Globus pallidus (tissue), 1 donor: ENCODE data around the gene ARMC8.
"Not testable (repeated sequence)": the region's sequence is repeated elsewhere in the genome, so short reads cannot be mapped to it uniquely, and the experiment has no call there.

Experiments used
- DNase-seq: peaks from one replicate; pipeline ENCODE4 v3.0.0-alpha.2; 2015; ENCODE audit warnings: low spot score

Gene ARMC8

GRCh38 chr3:138187296-138188012 lies at the start of gene ARMC8:
Gene ARMC8, plus strand, starts transcription at chr3:138187301. Its CDS starts 254 bp downstream, at chr3:138187555.
- peak; percentile 90 for DNase-seq

GRCh38 chr3:138137861-138138260 lies 49.2 kb upstream of the ARMC8 start:
- DNase-seq = no peak

GRCh38 chr3:138139691-138140090 lies 47.4 kb upstream of the ARMC8 start:
- DNase-seq = no peak

- DNase-seq = no peak
Measured at GRCh38 chr3:138140940-138141339, 46.2 kb upstream of the ARMC8 start.

- not testable (repeated sequence) for DNase-seq
Measured at GRCh38 chr3:138142181-138142580, 44.9 kb upstream of the ARMC8 start.

DNA sequence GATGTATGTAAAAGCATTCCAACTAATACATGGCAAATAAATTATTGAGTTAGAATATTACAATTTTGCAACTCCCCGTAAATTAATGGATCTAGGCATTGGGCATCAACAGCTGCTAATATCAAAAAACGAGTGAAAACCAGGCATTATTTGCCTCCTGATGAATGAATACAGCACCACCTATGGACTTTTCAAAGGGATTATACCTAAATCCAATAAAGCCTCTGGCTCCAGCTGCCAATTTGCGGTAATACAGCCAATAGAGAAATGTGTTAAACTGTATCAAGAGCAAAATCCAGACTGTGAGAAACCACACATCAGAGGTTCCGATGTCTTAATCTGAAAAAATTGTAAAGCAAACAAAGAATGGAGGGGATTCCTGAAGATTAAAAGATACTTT lies 38.6 kb upstream of the ARMC8 start:
- DNase-seq = no peak

DNA sequence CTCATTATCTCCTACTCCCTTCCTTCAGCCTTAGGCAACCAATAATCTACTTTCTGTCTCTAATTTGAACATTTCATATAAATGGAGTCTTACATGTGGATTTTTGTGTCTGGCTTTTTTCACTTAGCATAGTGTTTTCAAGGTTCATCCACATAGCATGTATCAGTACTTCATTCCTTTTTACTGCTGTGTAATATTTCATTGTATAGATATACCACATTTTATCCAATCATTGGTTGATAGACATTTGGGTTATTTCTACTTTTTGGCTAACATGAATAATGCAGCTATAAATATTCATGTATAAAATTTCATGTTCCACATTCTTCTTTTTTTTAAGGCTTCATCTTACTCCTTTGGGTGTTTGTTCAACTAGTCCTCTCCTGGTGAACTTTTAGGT lies 32.6 kb upstream of the ARMC8 start:
- DNase-seq = no peak

DNA sequence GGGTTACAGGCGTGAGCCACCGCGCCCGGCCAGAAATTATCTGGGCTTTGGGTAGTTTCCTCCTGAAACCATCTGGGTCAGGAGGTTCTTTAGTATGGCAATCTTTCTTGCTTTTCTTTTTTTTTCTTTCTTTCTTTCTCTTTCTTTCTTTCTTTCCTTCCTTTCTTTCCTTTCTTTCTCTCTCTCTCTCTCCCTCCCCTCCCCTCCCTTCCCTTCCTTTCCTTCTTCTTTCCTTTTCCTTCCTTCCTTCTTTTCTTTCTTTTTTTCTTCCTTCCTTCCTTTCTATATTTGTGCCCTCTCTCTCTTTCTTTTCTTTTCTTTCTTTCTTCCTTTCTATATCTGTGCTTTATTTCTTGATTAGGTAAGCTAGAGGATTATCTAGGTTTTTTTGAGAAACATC lies 29.4 kb upstream of the ARMC8 start:
- no peak for DNase-seq

GRCh38 chr3:138165061-138165460 lies 22.0 kb upstream of the ARMC8 start:
- no peak for DNase-seq

GRCh38 chr3:138172625-138173024 lies 14.5 kb upstream of the ARMC8 start:
- DNase-seq = no peak

- DNase-seq = no peak
Measured at GRCh38 chr3:138173769-138174420, 13.2 kb upstream of the ARMC8 start.

DNA sequence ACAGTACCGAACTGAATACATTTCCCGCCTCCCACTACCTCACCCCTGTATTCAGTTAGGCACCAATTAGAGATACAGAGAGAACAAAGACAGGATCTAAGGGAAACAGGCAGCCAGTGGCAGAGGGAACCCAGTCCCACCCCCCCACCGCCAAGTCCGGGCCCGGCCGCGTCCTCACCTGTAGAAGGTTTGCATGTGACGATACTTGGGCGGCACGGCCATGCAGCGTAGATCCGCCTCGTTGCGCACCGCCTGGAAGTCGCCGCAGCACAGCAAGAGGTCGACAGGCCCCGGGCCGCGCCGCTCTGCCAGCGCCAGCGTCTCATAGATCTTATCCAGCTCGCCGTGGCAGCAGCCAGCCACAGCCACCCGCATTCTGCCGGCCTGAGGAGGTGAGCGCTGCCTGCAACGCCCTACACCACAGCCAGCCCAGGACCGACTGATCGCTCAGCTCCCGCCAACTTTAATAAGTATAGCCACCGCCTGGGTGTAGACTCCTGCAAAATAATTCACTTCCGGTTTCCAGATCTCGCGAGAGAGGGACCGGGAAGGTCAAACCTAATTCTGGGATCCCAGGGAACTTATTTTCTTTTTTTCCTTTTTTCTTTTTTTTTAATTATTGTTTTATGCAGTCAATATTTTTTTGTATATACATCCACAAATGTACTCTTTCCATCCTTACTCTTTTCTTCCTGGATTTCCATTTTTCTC lies 12.5 kb upstream of the ARMC8 start, which contains the start of gene DBR1:
TSS of gene DBR1 (minus strand) at position 501 of the 711 bp plus-strand sequence. CDS start at position 375, 126 bp downstream.
- peak; percentile 60 for DNase-seq

DNA sequence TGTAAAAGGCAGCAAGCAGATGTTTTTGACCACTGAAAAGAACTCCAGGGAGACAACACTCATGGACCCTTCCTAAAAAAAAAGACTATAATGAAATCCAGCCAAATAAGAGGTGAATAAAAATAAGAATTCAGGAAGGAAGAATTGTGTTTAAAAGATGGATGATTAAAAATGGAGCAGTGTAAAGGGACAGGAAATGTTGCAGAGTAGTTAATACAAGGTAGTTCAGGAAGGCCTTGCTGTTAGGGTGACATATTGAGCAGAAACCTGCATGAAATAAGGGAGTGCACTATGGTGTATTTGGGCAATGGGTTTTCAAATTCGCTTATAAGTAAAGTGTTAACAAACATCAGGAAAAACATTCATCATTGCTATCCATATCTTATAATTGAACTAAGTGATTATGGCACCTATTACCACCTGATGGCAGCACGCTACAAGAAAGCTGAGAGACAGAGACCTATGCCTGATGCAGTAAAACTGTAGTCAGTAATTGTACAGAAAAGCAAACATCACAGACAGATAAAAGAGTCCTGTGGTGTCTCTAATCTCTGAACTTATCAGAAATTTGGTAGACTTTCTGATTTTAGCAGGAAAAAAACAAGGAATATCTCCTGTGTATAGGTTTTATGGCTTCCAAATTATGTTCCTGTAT lies 6.6 kb upstream of the ARMC8 start:
- peak; percentile 29 for DNase-seq

GRCh38 chr3:138184994-138185393 lies 2.1 kb upstream of the ARMC8 start:
- no peak for DNase-seq

- DNase-seq = no peak
Measured at GRCh38 chr3:138186221-138186620, 880 bp upstream of the ARMC8 start.

DNA sequence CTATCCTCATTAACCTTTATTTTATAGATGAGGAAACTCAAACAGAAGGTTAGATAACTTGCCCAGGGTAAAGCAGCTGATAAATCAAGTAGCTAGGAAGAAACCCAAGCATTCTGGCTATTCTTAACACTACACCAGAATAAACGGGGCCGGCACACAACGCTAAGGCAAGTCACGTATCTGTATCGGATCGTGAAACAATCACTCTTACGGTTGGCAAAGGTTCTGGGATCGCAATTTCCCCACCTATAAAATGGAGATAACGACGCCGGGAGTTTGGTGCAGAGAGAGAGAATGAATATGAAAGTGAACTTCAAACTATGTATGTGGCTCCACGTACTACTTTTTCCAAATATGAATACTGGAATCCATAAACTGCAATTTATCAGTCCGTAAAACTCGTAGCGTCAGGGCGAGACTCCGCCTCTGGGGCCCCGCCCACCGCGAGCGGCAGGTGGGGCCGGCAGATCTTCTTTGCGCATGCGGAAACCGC lies 252 bp upstream of the ARMC8 start:
- no peak for DNase-seq

DNA sequence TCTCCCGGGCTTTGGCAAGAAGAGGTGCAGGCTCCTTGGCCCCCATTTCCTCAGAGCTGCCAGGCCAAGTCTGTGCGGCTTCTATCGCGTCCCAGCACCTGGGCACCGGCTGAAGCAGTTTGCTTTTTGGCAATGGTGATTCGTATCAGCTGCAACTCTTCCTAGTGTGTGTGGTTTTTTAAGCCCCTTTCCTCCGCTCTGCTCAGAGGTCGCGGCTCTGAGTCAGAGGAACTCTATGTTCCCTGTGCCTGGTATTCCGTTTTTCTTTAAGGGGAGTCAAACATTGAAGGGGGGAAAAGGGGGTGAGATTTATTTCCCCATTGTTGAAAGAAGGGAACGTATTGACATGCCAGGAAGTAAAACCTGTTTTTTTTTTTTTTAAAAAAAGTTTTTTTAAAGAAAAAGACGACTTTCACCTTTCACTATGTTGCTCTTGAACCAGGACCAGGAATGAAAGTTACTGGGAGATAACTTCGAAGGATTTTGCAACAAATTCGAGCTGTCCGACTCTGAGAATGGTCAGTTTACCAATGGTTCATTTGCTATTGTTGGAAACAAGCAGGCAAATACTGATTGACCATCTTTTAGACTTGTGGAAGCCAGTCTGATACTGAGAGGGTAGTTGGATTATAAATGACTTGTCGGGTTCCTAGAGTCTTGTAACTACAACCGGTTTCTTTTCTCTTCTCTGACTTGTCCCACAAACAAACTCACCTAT lies 1.1 kb downstream of the ARMC8 start:
- no peak for DNase-seq

DNA sequence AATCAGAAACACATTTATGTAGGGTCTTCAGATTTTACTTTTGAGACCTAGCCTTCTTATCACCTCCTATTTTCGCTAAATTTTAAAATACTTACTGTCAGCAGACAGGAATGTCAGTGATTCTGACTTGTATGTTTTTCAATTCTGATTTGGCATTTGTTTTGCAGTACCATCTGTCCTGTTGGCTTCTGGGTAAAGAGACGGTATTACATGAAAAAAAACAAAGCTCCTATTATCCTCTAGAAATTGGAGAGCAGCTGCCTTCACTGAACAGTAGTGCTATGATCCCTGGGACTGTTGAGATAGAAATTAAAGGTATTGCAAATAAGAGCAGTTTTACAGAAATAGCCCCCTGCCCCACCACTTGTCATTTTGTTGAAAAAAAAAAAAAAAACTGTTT lies 8.4 kb downstream of the ARMC8 start:
- peak; percentile 79 for DNase-seq

DNA sequence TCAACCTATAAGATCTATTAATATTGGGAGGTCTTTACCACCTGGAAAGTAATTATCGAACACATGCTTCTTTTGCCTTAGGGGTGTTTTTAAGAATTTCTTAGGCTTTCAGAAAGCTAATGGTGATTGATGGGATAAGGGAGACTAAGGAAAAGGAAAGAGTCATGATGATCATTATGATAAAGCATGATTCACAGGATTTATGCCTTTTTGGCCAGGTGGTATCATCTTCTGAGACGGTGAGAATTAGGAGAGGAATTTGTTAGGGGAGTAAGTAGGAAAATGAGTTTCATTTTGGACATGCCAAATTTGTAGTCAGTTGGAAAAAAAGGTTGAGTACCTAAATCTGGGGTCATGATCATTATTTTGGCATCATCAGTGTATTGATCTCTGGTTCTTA lies 8.9 kb downstream of the ARMC8 start:
- DNase-seq = no peak

GRCh38 chr3:138197058-138197457 lies 10.0 kb downstream of the ARMC8 start:
- DNase-seq = peak; percentile 53

DNA sequence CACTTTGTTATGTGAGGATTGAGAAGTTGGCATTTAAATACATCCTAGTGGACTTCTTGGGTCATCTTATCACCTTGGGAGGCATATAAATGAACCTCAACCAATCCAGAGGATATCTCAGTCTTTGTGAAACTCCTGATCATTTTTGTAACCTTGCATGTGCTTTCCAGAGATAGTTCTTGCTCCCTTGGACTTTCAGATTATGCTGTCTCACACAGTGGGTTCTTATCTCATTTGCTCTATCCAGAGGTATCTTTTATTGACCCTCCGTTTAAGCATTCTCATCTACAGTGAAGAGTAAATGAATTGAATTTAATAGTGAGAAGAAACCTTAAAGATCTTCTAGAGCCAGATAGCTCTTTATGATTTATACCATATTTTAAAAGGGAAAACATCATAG lies 10.4 kb downstream of the ARMC8 start:
- DNase-seq = no peak

GRCh38 chr3:138199851-138200250 lies 12.8 kb downstream of the ARMC8 start:
- no peak for DNase-seq
